Lower lobe of right lung (tissue), 2 donors: ENCODE data around the gene FOXP1. TPM values are rescaled to one million over a fixed set of nuclear protein-coding genes. Genes with fewer than 3 reads are reported as not detected.

ENCODE experiments used
- ATAC-seq, 2 donors: fragments of 200-7000 bp; cut with Tn5 transposase; one replicate each; pipeline ENCODE4 v1.9.1; 2020 to 2022; ENCODE audit warnings: mild to moderate bottlenecking in 2 of 2, moderate library complexity in 2 of 2
- DNase-seq: peaks from one replicate; pipeline ENCODE4 v3.0.0-alpha.2; 2020
- H3K27ac ChIP-seq: fragments of 200-600 bp; one replicate; pipeline ENCODE4 v1.8.0; 2022
- H3K27me3 ChIP-seq: fragments of 200-600 bp; one replicate; pipeline ENCODE4 v1.8.0; 2022; ENCODE audit warnings: low read depth
- H3K36me3 ChIP-seq: fragments of 200-600 bp; one replicate; pipeline ENCODE4 v1.8.0; 2022; ENCODE audit warnings: mild to moderate bottlenecking
- H3K4me1 ChIP-seq: fragments of 200-600 bp; one replicate; pipeline ENCODE4 v1.8.0; 2022
- H3K4me3 ChIP-seq: fragments of 200-600 bp; one replicate; pipeline ENCODE4 v1.8.0; 2022; ENCODE audit warnings: mild to moderate bottlenecking
- H3K9me3 ChIP-seq: fragments of 200-600 bp; one replicate; pipeline ENCODE4 v1.8.0; 2022
- CTCF ChIP-seq: fragments of 200-600 bp; IDR thresholded peaks from one replicate; pipeline ENCODE4 v1.8.0; 2022; ENCODE audit warnings: antibody characterized with exemption, mild to moderate bottlenecking
- intact Hi-C: fragments of 100-400 bp; cut with DNase I; formaldehyde crosslinking; loops from one replicate; pipeline ENCODE4 v1.11.0; 2022
- total RNA-seq: library from RNA; stranded (reverse); fragmentation: NEBNext Ultra II Directional; extraction: Animal tissue kit (Norgen Biotek cat#: 25700); gene quantifications from one replicate; pipeline ENCODE4 v1.2.1, GENCODE V29; 2021
- donor health status: DM: no; HTN: yes; CAD: no; lungs with severe emphysema.

Gene FOXP1
- total RNA-seq, 1 donor from 2014 or later = 138 TPM

- H3K4me3 ChIP-seq = no peak overlapping the region
- ATAC-seq = no peak
- no peak for DNase-seq
- no peaks in the 10 kb centered on the region for H3K27me3 ChIP-seq
- intact Hi-C loops = no loop called here
- no peak for TF ChIP-seq CTCF
- H3K9me3 ChIP-seq = no peaks in the 10 kb centered on the region
- no peak overlapping the region for H3K27ac ChIP-seq
- H3K4me1 ChIP-seq = peaks cover under 1% of the 10 kb centered on the region
- H3K36me3 ChIP-seq = peaks cover under 1% of the 10 kb centered on the region
Measured at GRCh38 chr3:71559578-71560162, 23.9 kb downstream of the FOXP1 start.

GRCh38 chr3:71559021-71559420 is 24.5 kb downstream of the FOXP1 start:
- H3K27me3 ChIP-seq = no peaks in the 10 kb centered on the region
- TF ChIP-seq CTCF = no peak
- no peak for DNase-seq
- H3K4me3 ChIP-seq = no peak overlapping the region
- peaks cover 7% of the 10 kb centered on the region for H3K4me1 ChIP-seq
- no peaks in the 10 kb centered on the region for H3K36me3 ChIP-seq
- intact Hi-C loops = no loop called here
- H3K27ac ChIP-seq = no peak overlapping the region
- no peak for ATAC-seq
- no peaks in the 10 kb centered on the region for H3K9me3 ChIP-seq

GRCh38 chr3:71554649-71555048 is 28.9 kb downstream of the FOXP1 start:
- H3K4me3 ChIP-seq = no peak overlapping the region
- ATAC-seq (no peak), DNase-seq (no peak)
- H3K27ac ChIP-seq = no peak overlapping the region
- intact Hi-C loops = no loop called here
- H3K4me1 ChIP-seq = peaks cover 12% of the 10 kb centered on the region
- no peaks in the 10 kb centered on the region for H3K27me3 ChIP-seq
- no peaks in the 10 kb centered on the region for H3K36me3 ChIP-seq
- no peak for TF ChIP-seq CTCF
- no peaks in the 10 kb centered on the region for H3K9me3 ChIP-seq

DNA sequence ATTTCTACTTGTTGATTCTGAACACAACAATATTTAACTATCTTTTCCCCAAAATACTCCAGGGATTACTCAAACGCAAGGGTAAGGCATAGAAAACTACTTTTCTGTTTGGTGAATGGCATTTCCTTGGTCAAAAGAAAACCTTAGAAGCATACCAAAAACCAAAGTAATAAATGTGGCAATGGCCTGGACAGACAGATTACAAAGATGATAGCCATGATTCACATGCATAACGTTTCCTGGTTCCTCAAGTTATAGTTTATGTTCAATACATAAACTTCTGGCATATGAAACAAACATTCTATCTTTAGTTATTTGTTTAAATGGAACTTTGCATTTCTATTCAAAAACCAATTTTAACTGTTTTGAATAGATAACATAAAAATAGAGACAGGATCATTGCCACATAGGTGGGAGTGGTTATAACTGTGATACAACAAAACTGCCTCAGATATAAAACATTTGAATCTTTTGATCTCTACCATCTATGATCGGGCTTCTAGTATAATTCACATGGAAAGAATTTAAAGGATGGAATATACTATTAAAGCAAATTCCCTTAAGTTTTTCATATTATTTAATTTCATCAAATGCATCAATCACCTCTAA is 32.1 kb downstream of the FOXP1 start:
- DNase-seq (no peak), ATAC-seq (no peak)
- H3K9me3 ChIP-seq = no peaks in the 10 kb centered on the region
- H3K4me3 ChIP-seq = no peak overlapping the region
- TF ChIP-seq CTCF = no peak
- H3K36me3 ChIP-seq = no peaks in the 10 kb centered on the region
- no peaks in the 10 kb centered on the region for H3K27me3 ChIP-seq
- H3K27ac ChIP-seq = no peak overlapping the region
- intact Hi-C loops = no loop called here
- peaks cover 28% of the 10 kb centered on the region for H3K4me1 ChIP-seq

- Histone ChIP-seq H3K27me3 (no peaks in the 10 kb centered on the region), H3K4me1 (peaks cover 40% of the 10 kb centered on the region), H3K9me3 (no peaks in the 10 kb centered on the region), H3K36me3 (no peaks in the 10 kb centered on the region), H3K27ac (no peak overlapping the region), H3K4me3 (no peak overlapping the region)
- intact Hi-C loops = no loop called here
- no peak for ATAC-seq
- no peak for DNase-seq
- TF ChIP-seq CTCF = no peak
Measured at GRCh38 chr3:71549951-71550350, 33.6 kb downstream of the FOXP1 start.
